SK-N-SH (cell line): ENCODE results near the gene DPYSL4. TPM values are rescaled to one million over a fixed set of nuclear protein-coding genes. Genes with fewer than 3 reads are reported as not detected.

Experiments used
- CTCF ChIA-PET: fragments of 300-600, 350-600 bp; formaldehyde crosslinking; extraction: SDS; loops from one replicate; lab custom pipeline; 2021; lab: Yijun Ruan, JAX
- POLR2A ChIA-PET: fragments of 350-600 bp; sonication (Branson Sonifier 250); formaldehyde crosslinking; extraction: SDS; loops from one replicate; lab custom pipeline; 2020; ENCODE audit warnings: antibody characterized with exemption, inconsistent platforms; lab: Yijun Ruan, JAX
- DNase-seq: peaks from one replicate; pipeline ENCODE4 v3.0.0; 2012
- H2AFZ ChIP-seq: fragments of 200-600 bp; sonication (generic); 2 replicates; pipeline ENCODE4 v1.8.1; 2016; ENCODE audit warnings: antibody characterized with exemption, mild to moderate bottlenecking, low read depth
- H3F3A ChIP-seq: fragments of 200-600 bp; sonication (generic); replicated peaks from 2 replicates; pipeline ENCODE3; 2016; ENCODE audit warnings: antibody characterized with exemption, mild to moderate bottlenecking; ENCODE audit not compliant: insufficient read depth
- H3K27ac ChIP-seq, 2 experiments: fragments of 200-500 bp in 1 of 2; fragments of 200-600 bp in 1 of 2; sonication (Bioruptor generic) in 1 of 2; sonication (generic), shearing (Covaris generic) in 1 of 2; 2 replicates each; pipeline versions ENCODE4 v1.5.1 to v1.6.1; 2014 to 2016; ENCODE audit warnings: low read depth in 2 of 2, inconsistent platforms in 1 of 2, low read length in 1 of 2, mild to moderate bottlenecking in 1 of 2, mixed read lengths in 1 of 2
- H3K27me3 ChIP-seq: fragments of 200-600 bp; sonication (generic), shearing (Covaris generic); 2 replicates; pipeline ENCODE4 v1.6.1; 2016; ENCODE audit warnings: mixed run types; ENCODE audit not compliant: insufficient read depth
- H3K36me3 ChIP-seq, 2 experiments: fragments of 200-500 bp in 1 of 2; fragments of 200-600 bp in 1 of 2; sonication (Bioruptor generic) in 1 of 2; sonication (generic) in 1 of 2; replicated peaks in 1 of 2; 2 replicates each; pipeline versions ENCODE3 to v1.5.1; 2014 to 2016; ENCODE audit warnings: low read length in 1 of 2, mild to moderate bottlenecking in 1 of 2; ENCODE audit not compliant: insufficient read depth in 2 of 2, control insufficient read depth in 1 of 2
- H3K4me1 ChIP-seq, 2 experiments: fragments of 200-500 bp in 1 of 2; fragments of 200-600 bp in 1 of 2; sonication (Bioruptor generic) in 1 of 2; sonication (generic), shearing (Covaris generic) in 1 of 2; 2 replicates each; pipeline versions ENCODE4 v1.5.1 to v1.6.1; 2014 to 2016; ENCODE audit warnings: low read depth in 1 of 2, low read length in 1 of 2, mixed run types in 1 of 2; ENCODE audit not compliant: insufficient read depth in 2 of 2, control insufficient read depth in 1 of 2
- H3K4me2 ChIP-seq: fragments of 200-600 bp; sonication (generic), shearing (Covaris generic); 2 replicates; pipeline ENCODE4 v1.6.1; 2017; ENCODE audit warnings: mixed run types
- H3K4me3 ChIP-seq, 2 experiments: fragments of 200-500 bp in 1 of 2; fragments of 200-600 bp in 1 of 2; sonication (Bioruptor generic) in 1 of 2; sonication (generic), shearing (Covaris generic) in 1 of 2; 2 replicates each; pipeline versions ENCODE4 v1.5.1 to v1.8.1; 2014 to 2016; ENCODE audit warnings: low read depth in 2 of 2, inconsistent platforms in 1 of 2, low read length in 1 of 2, mild to moderate bottlenecking in 1 of 2, mixed read lengths in 1 of 2, moderate library complexity in 1 of 2
- H3K79me2 ChIP-seq: fragments of 200-600 bp; sonication (generic); 2 replicates; pipeline ENCODE4 v1.8.1; 2017; ENCODE audit warnings: mild to moderate bottlenecking; ENCODE audit not compliant: insufficient read depth
- H3K9ac ChIP-seq: fragments of 200-600 bp; sonication (generic); 2 replicates; pipeline ENCODE4 v1.6.1; 2017; ENCODE audit warnings: mixed run types
- H3K9me2 ChIP-seq: fragments of 200-600 bp; sonication (generic); 2 replicates; pipeline ENCODE4 v1.6.1; 2017; ENCODE audit warnings: mixed run types
- H3K9me3 ChIP-seq: fragments of 200-600 bp; sonication (generic); 2 replicates; pipeline ENCODE4 v1.6.1; 2017; ENCODE audit warnings: mixed run types, mild to moderate bottlenecking, moderate library complexity
- H4K20me1 ChIP-seq: fragments of 200-600 bp; sonication (generic); 2 replicates; pipeline ENCODE4 v1.6.1; 2017; ENCODE audit warnings: mild to moderate bottlenecking, mixed run types; ENCODE audit not compliant: insufficient read depth
- CHD2 ChIP-seq: fragments of 150-350 bp; IDR thresholded peaks from 2 replicates; pipeline ENCODE4 v1.6.1; 2018; ENCODE audit warnings: low read length; ENCODE audit not compliant: partially characterized antibody
- CTCF ChIP-seq: fragments of 200-600 bp; sonication (generic); IDR thresholded peaks from 2 replicates; pipeline ENCODE4 v1.6.1; 2017; ENCODE audit warnings: antibody characterized with exemption, mild to moderate bottlenecking, moderate library complexity
- EZH2phosphoT487 ChIP-seq: fragments of 200-600 bp; sonication (generic); IDR thresholded peaks from 2 replicates; pipeline ENCODE4 v1.6.1; 2017; ENCODE audit warnings: low read depth, mixed run types, mild to moderate bottlenecking, antibody characterized with exemption, moderate library complexity, borderline replicate concordance
- FOXJ3 ChIP-seq: sonication (generic); formaldehyde crosslinking; IDR thresholded peaks from 2 replicates; pipeline ENCODE4 v1.5.1; 2020; ENCODE audit warnings: mild to moderate bottlenecking, missing genetic modification reagents
- IRF3 ChIP-seq: fragments of 150-350 bp; IDR thresholded peaks from 2 replicates; pipeline ENCODE4 v1.6.1; 2016; ENCODE audit warnings: mild to moderate bottlenecking, low read depth, low read length
- JUND ChIP-seq: IDR thresholded peaks from 2 replicates; pipeline ENCODE4 v1.4.0; 2012
- MEF2A ChIP-seq: IDR thresholded peaks from 2 replicates; pipeline ENCODE4 v1.4.0; 2012; ENCODE audit warnings: low read depth, borderline replicate concordance
- MXI1 ChIP-seq: IDR thresholded peaks from 2 replicates; pipeline ENCODE4 v1.6.1; 2012; ENCODE audit warnings: mild to moderate bottlenecking, low read depth, low read length, improper control_type of control experiment
- NFIC ChIP-seq: IDR thresholded peaks from 2 replicates; pipeline ENCODE4 v1.4.0; 2012; ENCODE audit warnings: borderline replicate concordance
- NRF1 ChIP-seq: IDR thresholded peaks from 2 replicates; pipeline ENCODE4 v1.6.1; 2012; ENCODE audit warnings: low read depth, mild to moderate bottlenecking, low read length
- PBX3 ChIP-seq: IDR thresholded peaks from 2 replicates; pipeline ENCODE4; 2012
- POLR2AphosphoS5 ChIP-seq: IDR thresholded peaks from 2 replicates; pipeline ENCODE4 v1.6.1; 2012; ENCODE audit warnings: low read depth, low read length
- RCOR1 ChIP-seq: fragments of 150-350 bp; IDR thresholded peaks from 2 replicates; pipeline ENCODE4 v1.6.1; 2017; ENCODE audit warnings: antibody characterized with exemption, low read length
- SIN3A ChIP-seq: IDR thresholded peaks from 2 replicates; pipeline ENCODE4 v1.6.1; 2012; ENCODE audit warnings: low read depth, mild to moderate bottlenecking, low read length, moderate library complexity, borderline replicate concordance
- TAF1 ChIP-seq: IDR thresholded peaks from 2 replicates; pipeline ENCODE4 v1.6.1; 2012; ENCODE audit warnings: low read depth, mild to moderate bottlenecking, low read length, moderate library complexity, borderline replicate concordance
- YY1 ChIP-seq: IDR thresholded peaks from 2 replicates; pipeline ENCODE4 v1.4.0; 2012; ENCODE audit warnings: low read depth, mild to moderate bottlenecking
- WGBS: methylation state at CpG from one replicate; pipeline ENCODE4 v1.1.6; 2017; ENCODE audit warnings: low lambda C conversion rate; 5-methylcytosine and 5-hydroxymethylcytosine counted together
- polyA plus RNA-seq, 3 experiments: library from polyadenylated mRNA; depleted of rRNA; stranded (reverse); fragments of >200 nt; gene quantifications; 2 replicates each; pipeline ENCODE4 v1.2.3, GENCODE V29; 2012
- TF ChIP-seq, protein P1 (sequence below): IDR thresholded peaks from 2 replicates; pipeline ENCODE4 v1.4.0; 2012; ENCODE audit warnings: low read depth
- TF ChIP-seq, protein P2 (sequence below): IDR thresholded peaks from 2 replicates; pipeline ENCODE4 v1.4.0; 2012; ENCODE audit warnings: low read depth, borderline replicate concordance

Gene DPYSL4
- polyA plus RNA-seq, 1 of the 3 experiments (the other 2 are of a cell fraction), result 21.8 TPM

DNA sequence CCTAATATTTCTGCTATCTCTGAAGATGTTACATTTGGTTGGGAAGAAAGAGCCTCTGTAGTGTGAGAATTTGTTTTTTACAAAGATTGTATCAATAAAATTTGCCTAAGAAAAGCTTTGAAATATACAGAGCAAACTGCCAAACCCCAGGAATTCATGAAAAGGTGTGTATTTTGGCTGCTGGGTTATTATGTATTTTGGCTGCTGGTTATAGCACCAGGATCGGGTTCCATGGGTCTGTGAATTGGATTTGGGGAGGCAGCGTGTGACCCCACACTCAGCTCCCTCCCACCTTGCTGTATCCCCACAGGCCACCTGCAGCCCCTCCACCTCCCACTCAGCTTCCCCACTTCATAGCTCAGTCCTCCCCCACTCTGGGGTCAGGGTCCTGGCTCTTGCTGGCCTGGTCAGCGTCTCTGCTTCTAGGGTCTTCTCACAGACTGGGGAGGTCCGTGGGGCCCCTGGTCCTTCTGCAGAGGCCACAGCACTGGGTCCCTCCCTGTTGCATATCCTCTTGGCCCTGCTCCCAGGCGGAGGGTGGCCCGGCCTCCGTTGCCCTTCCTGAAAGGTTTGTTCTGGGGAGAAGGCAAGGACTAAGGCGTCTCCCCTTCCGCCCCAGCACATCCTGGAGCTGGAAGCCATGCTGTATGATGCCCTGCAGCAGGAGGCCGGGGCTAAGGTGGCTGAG lies 24.0 kb upstream of the DPYSL4 start:
- POLR2A ChIA-PET, result no interaction called here
- no peak overlapping the region for H3K4me3 ChIP-seq
- H3K9me3 ChIP-seq, result no peaks in the 10 kb centered on the region
- no peaks in the 10 kb centered on the region for H3K79me2 ChIP-seq
- no peaks in the 10 kb centered on the region for H3F3A ChIP-seq
- H3K27me3 ChIP-seq, result no peaks in the 10 kb centered on the region
- H3K9me2 ChIP-seq, result no peaks in the 10 kb centered on the region
- no peak for DNase-seq
- no peak overlapping the region for H3K9ac ChIP-seq
- WGBS, result 60% methylated on average over 7 of the region's 10 CpGs
- H4K20me1 ChIP-seq, result no peaks in the 10 kb centered on the region
- no peak overlapping the region for H2AFZ ChIP-seq
- TF ChIP-seq MXI1 (no peak), CHD2 (no peak), SIN3A (no peak)
- H3K4me2 ChIP-seq, result no peak overlapping the region
- no peak overlapping the region for H3K27ac ChIP-seq
- H3K36me3 ChIP-seq, result no peaks in the 10 kb centered on the region
- peaks cover 0 to 19% of the 10 kb centered on the region in 2 experiments; a peak in 1 of 4 replicates for H3K4me1 ChIP-seq
- CTCF ChIA-PET, result no interaction called here

GRCh38 chr10:132163278-132163765 lies 23.4 kb upstream of the DPYSL4 start:
- TF ChIP-seq TAF1 (no peak), CTCF (no peak), MXI1 (no peak), NRF1 (no peak), IRF3 (no peak), CHD2 (no peak), NFIC (no peak), SIN3A (no peak), MEF2A (no peak), FOXJ3 (no peak), JUND (no peak), EZH2phosphoT487 (no peak), YY1 (no peak), RCOR1 (no peak), POLR2AphosphoS5 (no peak), PBX3 (no peak)
- TF ChIP-seq, protein P1, sequence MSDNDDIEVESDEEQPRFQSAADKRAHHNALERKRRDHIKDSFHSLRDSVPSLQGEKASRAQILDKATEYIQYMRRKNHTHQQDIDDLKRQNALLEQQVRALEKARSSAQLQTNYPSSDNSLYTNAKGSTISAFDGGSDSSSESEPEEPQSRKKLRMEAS, result no peak
- TF ChIP-seq, protein P2, sequence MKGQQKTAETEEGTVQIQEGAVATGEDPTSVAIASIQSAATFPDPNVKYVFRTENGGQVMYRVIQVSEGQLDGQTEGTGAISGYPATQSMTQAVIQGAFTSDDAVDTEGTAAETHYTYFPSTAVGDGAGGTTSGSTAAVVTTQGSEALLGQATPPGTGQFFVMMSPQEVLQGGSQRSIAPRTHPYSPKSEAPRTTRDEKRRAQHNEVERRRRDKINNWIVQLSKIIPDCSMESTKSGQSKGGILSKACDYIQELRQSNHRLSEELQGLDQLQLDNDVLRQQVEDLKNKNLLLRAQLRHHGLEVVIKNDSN, result no peak
- Histone ChIP-seq H3K27ac (no peak overlapping the region), H3K36me3 (no peaks in the 10 kb centered on the region), H2AFZ (no peak overlapping the region), H3K9me3 (no peaks in the 10 kb centered on the region), H4K20me1 (no peaks in the 10 kb centered on the region), H3K9me2 (no peaks in the 10 kb centered on the region), H3K9ac (no peak overlapping the region), H3K4me3 (no peak overlapping the region), H3K79me2 (no peaks in the 10 kb centered on the region), H3K4me1 (peaks cover 0 to 19% of the 10 kb centered on the region in 2 experiments; a peak in 1 of 4 replicates), H3F3A (no peaks in the 10 kb centered on the region), H3K4me2 (no peak overlapping the region), H3K27me3 (no peaks in the 10 kb centered on the region)
- CTCF ChIA-PET, result no interaction called here
- DNase-seq, result peak; percentile 86
- WGBS, result 79% methylated on average over 13 of the region's 16 CpGs
- POLR2A ChIA-PET, result interaction anchor here (0.7 kb wide), 1 partner anchor 183 kb away, joined by 3 read pairs; no protein-coding TSS in a partner anchor
